GM13976 (cell line): ENCODE data around the gene CACNB2.

ENCODE experiments used
- DNase-seq: peaks from one replicate; pipeline ENCODE4 v3.0.0; 2012; ENCODE audit warnings: low spot score
- in situ Hi-C: fragments of 300-500 bp; cut with MboI; formaldehyde crosslinking; loops from one replicate; pipeline ENCODE4 v1.12.0; 2022; ENCODE audit warnings: low sequenced_read_pairs, mixed read lengths, inconsistent platforms; ENCODE audit not compliant: unreplicated experiment
- TF ChIP-seq, protein P1 (sequence below): IDR thresholded peaks from 2 replicates; pipeline ENCODE4 v1.5.1; 2012; ENCODE audit warnings: borderline replicate concordance, mild to moderate bottlenecking; ENCODE audit not compliant: insufficient read depth; ENCODE audit errors: extremely low read depth, missing control alignments, control extremely low read depth

CACNB2 gene

DNA sequence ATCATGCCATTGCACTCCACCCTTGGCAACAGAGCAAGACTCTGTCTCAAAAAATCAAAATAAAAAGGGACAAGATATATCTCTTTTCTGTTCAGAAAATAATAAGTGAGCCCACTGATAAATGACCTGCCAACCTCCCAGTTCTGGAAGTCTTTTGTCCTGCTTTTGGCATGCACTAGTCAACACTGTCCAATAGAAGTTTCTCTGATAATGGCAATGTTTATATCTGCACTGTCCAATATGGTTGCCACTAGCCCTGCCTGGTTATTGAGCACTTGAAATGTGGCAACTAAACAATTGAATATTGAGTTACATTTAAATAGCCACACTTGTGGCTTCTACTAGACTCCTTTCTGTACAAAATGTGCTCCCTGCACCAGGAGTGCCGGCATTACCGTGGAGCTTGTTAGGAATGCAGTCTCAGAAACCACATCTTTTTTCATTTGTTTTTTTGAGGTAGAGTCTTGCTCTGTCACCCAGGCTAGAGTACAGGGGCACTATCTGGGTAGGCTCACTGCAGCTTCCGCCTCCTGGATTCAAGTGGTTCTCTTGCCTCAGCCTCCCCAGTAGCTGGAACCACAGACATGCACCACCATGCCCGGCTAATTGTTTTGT is 229.7 kb downstream of the CACNB2 start:
- TF ChIP-seq, protein P1, sequence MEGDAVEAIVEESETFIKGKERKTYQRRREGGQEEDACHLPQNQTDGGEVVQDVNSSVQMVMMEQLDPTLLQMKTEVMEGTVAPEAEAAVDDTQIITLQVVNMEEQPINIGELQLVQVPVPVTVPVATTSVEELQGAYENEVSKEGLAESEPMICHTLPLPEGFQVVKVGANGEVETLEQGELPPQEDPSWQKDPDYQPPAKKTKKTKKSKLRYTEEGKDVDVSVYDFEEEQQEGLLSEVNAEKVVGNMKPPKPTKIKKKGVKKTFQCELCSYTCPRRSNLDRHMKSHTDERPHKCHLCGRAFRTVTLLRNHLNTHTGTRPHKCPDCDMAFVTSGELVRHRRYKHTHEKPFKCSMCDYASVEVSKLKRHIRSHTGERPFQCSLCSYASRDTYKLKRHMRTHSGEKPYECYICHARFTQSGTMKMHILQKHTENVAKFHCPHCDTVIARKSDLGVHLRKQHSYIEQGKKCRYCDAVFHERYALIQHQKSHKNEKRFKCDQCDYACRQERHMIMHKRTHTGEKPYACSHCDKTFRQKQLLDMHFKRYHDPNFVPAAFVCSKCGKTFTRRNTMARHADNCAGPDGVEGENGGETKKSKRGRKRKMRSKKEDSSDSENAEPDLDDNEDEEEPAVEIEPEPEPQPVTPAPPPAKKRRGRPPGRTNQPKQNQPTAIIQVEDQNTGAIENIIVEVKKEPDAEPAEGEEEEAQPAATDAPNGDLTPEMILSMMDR = no peak
- no peak for DNase-seq
- in situ Hi-C loops = no loop called here

DNA sequence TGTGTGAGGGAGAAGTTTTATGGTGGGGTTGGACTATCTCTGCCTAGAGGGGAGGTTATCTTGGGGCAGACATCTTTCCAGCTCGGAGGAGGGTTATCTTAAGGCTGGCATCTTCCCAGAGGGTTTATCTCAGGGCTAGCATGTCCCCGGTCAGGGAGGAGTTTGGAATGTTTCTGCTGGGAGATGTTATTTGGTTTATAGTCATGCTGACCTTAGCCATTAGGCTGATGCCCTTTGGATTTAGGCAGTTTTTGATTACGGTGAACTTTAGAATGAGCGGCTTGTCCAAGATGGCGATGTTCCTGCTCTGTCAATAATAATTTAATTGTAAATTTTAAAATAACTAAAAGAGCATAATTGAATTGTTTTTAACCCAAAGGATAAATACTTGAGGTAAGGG is 236.4 kb downstream of the CACNB2 start:
- DNase-seq = no peak
- in situ Hi-C loops = no loop called here
- TF ChIP-seq, protein P1 = no peak

DNA sequence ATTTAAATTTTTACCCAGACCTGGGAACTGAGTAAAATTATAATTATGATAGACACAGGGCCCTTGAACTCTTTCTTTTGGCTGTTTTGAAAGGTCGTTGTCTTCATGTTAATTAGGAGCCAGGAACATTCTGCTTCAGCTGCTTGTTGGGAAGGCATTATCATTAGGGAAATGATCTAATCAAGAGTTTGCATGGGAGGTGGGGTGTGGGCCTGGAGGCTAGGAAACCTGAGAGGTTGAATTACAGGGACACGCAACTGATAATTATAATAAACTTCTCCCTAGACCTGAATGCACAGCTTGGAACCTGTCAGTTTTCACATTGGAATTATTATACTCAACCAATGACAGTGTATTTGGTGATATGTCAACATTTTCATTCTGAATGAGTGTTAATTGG is 237.7 kb downstream of the CACNB2 start:
- no peak for DNase-seq
- in situ Hi-C loops = no loop called here
- TF ChIP-seq, protein P1 = no peak

DNA sequence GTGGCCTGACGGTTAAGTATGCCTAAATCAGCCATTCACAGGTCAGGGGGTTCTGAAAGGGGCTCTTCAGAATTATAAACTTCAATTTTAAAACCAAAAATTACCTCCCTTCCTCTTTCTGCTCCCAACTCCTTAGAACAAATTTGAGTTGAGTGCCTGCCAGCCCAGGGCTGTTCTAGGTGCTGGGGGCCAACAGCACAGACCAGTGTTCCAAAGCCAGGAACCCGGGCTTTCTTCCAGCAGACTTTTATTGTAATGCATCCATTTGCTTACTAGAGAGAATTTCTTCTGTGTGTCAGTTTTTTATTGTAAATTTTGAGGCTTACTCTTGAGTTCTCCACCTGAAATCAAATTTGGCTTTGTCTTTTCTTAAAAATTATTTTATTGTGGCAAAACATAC is 238.5 kb downstream of the CACNB2 start:
- in situ Hi-C loops = no loop called here
- TF ChIP-seq, protein P1 = no peak
- DNase-seq = no peak

DNA sequence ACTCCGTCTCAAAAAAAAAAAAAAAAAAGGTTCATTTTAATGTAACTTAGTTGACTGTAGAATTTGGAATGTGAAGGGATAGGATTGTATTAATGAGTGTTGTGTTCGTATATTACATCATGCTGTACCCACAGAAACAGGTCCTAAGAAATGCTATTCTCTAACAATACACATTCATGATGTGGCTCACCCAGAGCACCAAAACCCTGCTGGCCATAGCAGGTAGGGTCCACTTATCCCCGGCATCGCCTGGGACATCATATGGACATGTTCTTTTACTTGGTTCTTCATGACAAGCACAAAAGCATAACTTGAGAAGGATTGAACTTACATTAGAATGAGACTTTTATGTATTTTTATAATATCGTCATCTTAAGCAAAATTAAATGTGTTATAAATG is 241.5 kb downstream of the CACNB2 start:
- TF ChIP-seq, protein P1 = no peak
- in situ Hi-C loops = no loop called here
- no peak for DNase-seq

DNA sequence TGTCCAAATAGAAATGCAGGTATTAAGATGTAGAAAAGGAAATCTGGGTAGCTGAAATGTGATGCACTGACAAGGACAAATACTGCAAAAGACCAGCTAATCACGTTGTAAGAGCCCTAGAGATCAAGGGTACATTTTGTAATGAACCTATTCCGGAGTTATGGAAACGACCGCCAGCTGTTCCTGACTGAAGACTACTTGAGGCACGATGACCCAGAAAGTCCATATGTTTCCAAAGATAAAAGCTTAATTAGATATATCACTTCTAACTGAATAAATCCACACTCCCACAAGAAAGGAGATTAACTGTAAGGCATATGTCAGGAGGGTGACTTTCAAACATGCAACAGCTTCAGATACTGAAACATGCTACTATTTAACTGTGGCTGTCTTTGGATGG is 257.7 kb downstream of the CACNB2 start:
- in situ Hi-C loops = no loop called here
- TF ChIP-seq, protein P1 = no peak
- no peak for DNase-seq
